ENCODE results near the gene TRIM33. TPM values are rescaled to one million over a fixed set of nuclear protein-coding genes. Genes with fewer than 3 reads are reported as not detected.
"Not testable (repeated sequence)": the region's sequence is repeated elsewhere in the genome, so short reads cannot be mapped to it uniquely, and the experiment has no call there.

TRIM33 gene
- total RNA-seq, 1 donor from 2014 or later: 24.0 TPM

DNA sequence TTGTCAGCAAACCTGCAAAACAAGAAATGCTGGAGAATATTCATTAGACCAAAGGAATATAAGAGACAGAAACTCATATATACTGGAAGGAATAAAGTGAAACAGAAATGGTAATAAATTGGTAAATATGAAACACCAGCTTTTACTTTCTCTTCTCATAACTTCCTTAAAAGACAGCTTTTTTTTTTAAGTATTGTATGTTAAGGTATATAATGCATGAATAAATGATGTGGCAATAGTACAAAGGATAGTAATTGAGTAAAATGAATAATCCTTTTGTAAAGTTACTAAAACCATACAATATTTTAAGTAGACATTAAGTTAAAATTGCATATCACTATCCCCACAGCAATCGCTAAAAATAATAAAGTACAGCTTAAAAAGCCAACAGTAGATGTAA, 64.8 kb downstream of the TRIM33 start:
- Mint-ChIP-seq H3K4me1 (ENCODE audit: low read depth) (no peaks in the 10 kb centered on the region), H3K27ac (ENCODE audit: unreplicated experiment) (no peak overlapping the region), H3K27me3 (ENCODE audit: low read depth) (no peaks in the 10 kb centered on the region), H3K4me3 (ENCODE audit: unreplicated experiment) (no peak overlapping the region), H3K9me3 (ENCODE audit: low read depth) (no peaks in the 10 kb centered on the region), H3K36me3 (ENCODE audit: low read depth) (peaks cover 15% of the 10 kb centered on the region)
- DNase-seq (ENCODE audit: low spot score): no peak
- TF ChIP-seq, protein P1, sequence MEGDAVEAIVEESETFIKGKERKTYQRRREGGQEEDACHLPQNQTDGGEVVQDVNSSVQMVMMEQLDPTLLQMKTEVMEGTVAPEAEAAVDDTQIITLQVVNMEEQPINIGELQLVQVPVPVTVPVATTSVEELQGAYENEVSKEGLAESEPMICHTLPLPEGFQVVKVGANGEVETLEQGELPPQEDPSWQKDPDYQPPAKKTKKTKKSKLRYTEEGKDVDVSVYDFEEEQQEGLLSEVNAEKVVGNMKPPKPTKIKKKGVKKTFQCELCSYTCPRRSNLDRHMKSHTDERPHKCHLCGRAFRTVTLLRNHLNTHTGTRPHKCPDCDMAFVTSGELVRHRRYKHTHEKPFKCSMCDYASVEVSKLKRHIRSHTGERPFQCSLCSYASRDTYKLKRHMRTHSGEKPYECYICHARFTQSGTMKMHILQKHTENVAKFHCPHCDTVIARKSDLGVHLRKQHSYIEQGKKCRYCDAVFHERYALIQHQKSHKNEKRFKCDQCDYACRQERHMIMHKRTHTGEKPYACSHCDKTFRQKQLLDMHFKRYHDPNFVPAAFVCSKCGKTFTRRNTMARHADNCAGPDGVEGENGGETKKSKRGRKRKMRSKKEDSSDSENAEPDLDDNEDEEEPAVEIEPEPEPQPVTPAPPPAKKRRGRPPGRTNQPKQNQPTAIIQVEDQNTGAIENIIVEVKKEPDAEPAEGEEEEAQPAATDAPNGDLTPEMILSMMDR (IDR thresholded peaks at IDR 0.05): no peak

DNA sequence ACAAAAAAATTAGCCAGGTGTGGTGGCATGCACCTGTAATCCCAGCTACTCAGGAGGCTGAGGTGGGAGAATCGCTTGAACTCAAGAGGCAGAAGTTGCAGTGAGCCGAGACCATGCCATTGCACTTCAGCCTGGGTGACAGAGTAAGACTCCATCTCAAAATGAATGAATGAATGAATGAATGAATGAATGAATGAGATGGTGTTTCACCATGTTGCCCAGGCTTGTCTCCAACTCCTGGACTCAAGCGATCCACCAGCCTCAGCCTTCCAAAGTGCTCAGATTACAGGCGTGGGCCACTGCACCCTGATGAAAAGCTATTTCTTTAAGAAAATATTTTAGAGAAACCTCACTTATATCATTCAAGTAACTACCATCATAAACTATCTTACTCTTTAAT, 67.8 kb downstream of the TRIM33 start:
- not testable (repeated sequence) for H3K9me3 Mint-ChIP-seq (ENCODE audit: low read depth); H3K27me3 Mint-ChIP-seq (ENCODE audit: low read depth); DNase-seq (ENCODE audit: low spot score); H3K4me3 Mint-ChIP-seq (ENCODE audit: unreplicated experiment); H3K27ac Mint-ChIP-seq (ENCODE audit: unreplicated experiment)
- peaks cover 21% of the 10 kb centered on the region for H3K36me3 Mint-ChIP-seq (ENCODE audit: low read depth)
- peaks cover 18% of the 10 kb centered on the region for H3K4me1 Mint-ChIP-seq (ENCODE audit: low read depth)

DNA sequence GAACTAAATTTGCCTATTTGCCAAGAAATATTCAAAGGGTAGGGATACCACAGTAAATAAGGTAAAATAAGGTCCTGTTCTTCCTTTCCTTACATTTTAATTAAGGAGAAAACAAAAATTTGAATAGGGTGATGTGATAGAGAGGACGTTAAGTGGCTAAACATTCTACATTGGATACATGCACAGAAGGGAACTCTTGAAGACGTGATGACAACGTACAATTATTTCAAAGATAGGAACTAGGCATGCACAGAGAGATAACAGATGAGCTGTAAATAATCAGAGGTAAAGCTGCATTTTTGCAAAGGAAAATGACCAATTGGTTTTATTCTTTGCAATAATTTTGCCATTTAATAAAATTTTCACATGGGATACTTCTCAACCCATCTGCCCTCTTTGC, 69.7 kb downstream of the TRIM33 start:
- Mint-ChIP-seq H3K27me3 (ENCODE audit: low read depth) (no peaks in the 10 kb centered on the region), H3K27ac (ENCODE audit: unreplicated experiment) (no peak overlapping the region), H3K9me3 (ENCODE audit: low read depth) (peaks cover 5% of the 10 kb centered on the region), H3K4me3 (ENCODE audit: unreplicated experiment) (no peak overlapping the region), H3K36me3 (ENCODE audit: low read depth) (peaks cover 21% of the 10 kb centered on the region), H3K4me1 (ENCODE audit: low read depth) (peaks cover 19% of the 10 kb centered on the region)
- no peak for DNase-seq (ENCODE audit: low spot score)
- TF ChIP-seq, protein P1 (IDR thresholded peaks at IDR 0.05): no peak

DNA sequence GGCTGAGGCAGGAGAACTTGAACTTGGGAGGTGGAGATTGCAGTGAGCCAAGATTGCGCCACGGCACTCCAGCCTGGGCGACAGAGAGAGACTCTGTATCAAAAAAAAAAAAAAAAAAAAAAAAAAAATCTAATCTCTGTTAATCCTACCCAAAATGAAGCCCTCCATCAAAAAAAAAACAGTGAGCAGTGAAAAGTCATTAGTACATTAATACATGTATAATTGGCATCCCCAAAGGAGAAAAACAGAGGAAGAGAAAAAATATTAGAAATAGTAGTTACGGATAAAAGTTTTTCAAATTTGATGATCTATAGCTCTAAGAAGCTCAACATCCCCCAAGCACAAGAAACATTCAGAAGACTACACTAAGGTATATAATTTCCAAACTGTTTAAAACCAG, 71.6 kb downstream of the TRIM33 start:
- Mint-ChIP-seq H3K9me3 (ENCODE audit: low read depth) (peaks cover 5% of the 10 kb centered on the region), H3K4me1 (ENCODE audit: low read depth) (peaks cover 22% of the 10 kb centered on the region), H3K36me3 (ENCODE audit: low read depth) (peaks cover 14% of the 10 kb centered on the region), H3K27me3 (ENCODE audit: low read depth) (no peaks in the 10 kb centered on the region), H3K4me3 (ENCODE audit: unreplicated experiment) (no peak overlapping the region), H3K27ac (ENCODE audit: unreplicated experiment) (no peak overlapping the region)
- TF ChIP-seq, protein P1 (IDR thresholded peaks at IDR 0.05): no peak
- DNase-seq (ENCODE audit: low spot score): no peak

DNA sequence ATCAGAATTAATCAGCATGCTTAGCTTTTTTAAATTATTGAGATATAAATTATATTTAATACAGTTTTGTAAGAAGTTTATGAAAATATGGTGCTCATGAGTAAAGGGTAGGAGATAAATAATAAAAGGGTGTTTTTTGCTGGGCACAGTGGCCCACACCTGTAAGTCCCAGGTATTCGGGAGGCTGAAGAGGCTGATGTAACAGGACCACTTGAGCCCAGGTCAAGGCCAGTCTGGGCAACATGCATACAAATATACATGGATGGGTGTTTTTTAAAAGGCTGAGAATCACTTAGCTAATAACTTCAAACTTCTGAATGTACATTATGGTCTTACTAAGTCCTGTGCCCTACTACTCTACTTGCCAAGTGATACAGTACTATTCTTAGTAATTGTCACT, 73.2 kb downstream of the TRIM33 start:
- Mint-ChIP-seq H3K27ac (ENCODE audit: unreplicated experiment) (no peak overlapping the region), H3K36me3 (ENCODE audit: low read depth) (peaks cover 10% of the 10 kb centered on the region), H3K27me3 (ENCODE audit: low read depth) (no peaks in the 10 kb centered on the region), H3K4me1 (ENCODE audit: low read depth) (peaks cover 22% of the 10 kb centered on the region), H3K9me3 (ENCODE audit: low read depth) (peaks cover 5% of the 10 kb centered on the region), H3K4me3 (ENCODE audit: unreplicated experiment) (no peak overlapping the region)
- no peak for DNase-seq (ENCODE audit: low spot score)
- TF ChIP-seq, protein P1 (IDR thresholded peaks at IDR 0.05): no peak

DNA sequence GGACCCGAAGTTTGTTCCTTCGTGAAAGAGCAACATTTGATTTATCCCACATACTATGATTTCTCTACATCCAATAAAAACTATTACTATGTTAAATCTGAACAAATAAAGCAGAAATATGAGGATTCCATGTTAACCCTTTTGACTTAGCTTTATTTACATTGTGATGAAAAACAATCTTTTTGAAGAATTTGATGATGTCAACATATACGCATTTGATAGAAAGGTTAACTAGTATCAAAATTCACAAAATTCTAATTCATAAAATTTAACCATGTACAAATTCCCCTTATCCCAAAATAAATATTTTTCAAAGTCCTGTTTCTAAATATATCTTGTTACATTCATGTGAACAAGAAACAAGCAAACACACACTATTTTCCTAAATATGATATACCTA, 74.2 kb downstream of the TRIM33 start:
- Mint-ChIP-seq H3K4me1 (ENCODE audit: low read depth) (peaks cover 22% of the 10 kb centered on the region), H3K27ac (ENCODE audit: unreplicated experiment) (no peak overlapping the region), H3K36me3 (ENCODE audit: low read depth) (peaks cover 10% of the 10 kb centered on the region), H3K9me3 (ENCODE audit: low read depth) (peaks cover 5% of the 10 kb centered on the region), H3K4me3 (ENCODE audit: unreplicated experiment) (no peak overlapping the region), H3K27me3 (ENCODE audit: low read depth) (no peaks in the 10 kb centered on the region)
- no peak for DNase-seq (ENCODE audit: low spot score)
- TF ChIP-seq, protein P1 (IDR thresholded peaks at IDR 0.05): no peak
